ENCODE measurements around the gene CLDN7. TPM values are rescaled to one million over a fixed set of nuclear protein-coding genes. Genes with fewer than 3 reads are reported as not detected.

Gene CLDN7
- total RNA-seq, 1 donor from 2014 or later = 0.27 TPM

GRCh38 chr17:7252176-7253043 lies 9.9 kb downstream of the CLDN7 start, which contains the start of gene ELP5:
Gene ELP5, plus strand, starts transcription at chr17:7252215. Its CDS starts 336 bp downstream, at chr17:7252551.
- Mint-ChIP-seq H3K4me3 (ENCODE audit: unreplicated experiment) (peak within 1 kb of the TSS; percentile 97), H3K9me3 (ENCODE audit: unreplicated experiment) (no peaks in the 10 kb centered on the region), H3K4me1 (ENCODE audit: unreplicated experiment) (peaks cover 34% of the 10 kb centered on the region), H3K36me3 (ENCODE audit: unreplicated experiment) (peaks cover 17% of the 10 kb centered on the region), H3K27me3 (ENCODE audit: unreplicated experiment) (no peaks in the 10 kb centered on the region), H3K27ac (ENCODE audit: unreplicated experiment) (peak within 1 kb of the TSS; percentile 100)
- peak; percentile 97 for DNase-seq (ENCODE audit: extremely low spot score, unreplicated experiment)
- TF ChIP-seq CTCF (IDR thresholded peaks at IDR 0.05) = no peak

GRCh38 chr17:7251661-7252175 lies 10.6 kb downstream of the CLDN7 start, which contains the start of gene CTDNEP1:
Gene CTDNEP1, minus strand, starts transcription at chr17:7251734. Its CDS starts 438 bp downstream, at chr17:7251296.
- peaks cover 34% of the 10 kb centered on the region for H3K4me1 Mint-ChIP-seq (ENCODE audit: unreplicated experiment)
- H3K27me3 Mint-ChIP-seq (ENCODE audit: unreplicated experiment) = no peaks in the 10 kb centered on the region
- H3K27ac Mint-ChIP-seq (ENCODE audit: unreplicated experiment) = peak within 1 kb of the TSS; percentile 100
- DNase-seq (ENCODE audit: extremely low spot score, unreplicated experiment) = peak; percentile 100
- peaks cover 15% of the 10 kb centered on the region for H3K36me3 Mint-ChIP-seq (ENCODE audit: unreplicated experiment)
- peak within 1 kb of the TSS; percentile 97 for H3K4me3 Mint-ChIP-seq (ENCODE audit: unreplicated experiment)
- no peak for TF ChIP-seq CTCF (IDR thresholded peaks at IDR 0.05)
- H3K9me3 Mint-ChIP-seq (ENCODE audit: unreplicated experiment) = no peaks in the 10 kb centered on the region

- Mint-ChIP-seq H3K36me3 (ENCODE audit: unreplicated experiment) (peaks cover 17% of the 10 kb centered on the region), H3K4me3 (ENCODE audit: unreplicated experiment) (peak overlapping the region; percentile 97), H3K4me1 (ENCODE audit: unreplicated experiment) (peaks cover 34% of the 10 kb centered on the region), H3K27me3 (ENCODE audit: unreplicated experiment) (no peaks in the 10 kb centered on the region), H3K9me3 (ENCODE audit: unreplicated experiment) (no peaks in the 10 kb centered on the region), H3K27ac (ENCODE audit: unreplicated experiment) (peak overlapping the region; percentile 100)
- no peak for DNase-seq (ENCODE audit: extremely low spot score, unreplicated experiment)
- TF ChIP-seq CTCF (IDR thresholded peaks at IDR 0.05) = no peak
Measured at GRCh38 chr17:7250695-7251627, 11.3 kb downstream of the CLDN7 start.

GRCh38 chr17:7249830-7250229 lies 12.4 kb downstream of the CLDN7 start:
- DNase-seq (ENCODE audit: extremely low spot score, unreplicated experiment) = no peak
- peak overlapping the region; percentile 94 for H3K27ac Mint-ChIP-seq (ENCODE audit: unreplicated experiment)
- peaks cover 20% of the 10 kb centered on the region for H3K36me3 Mint-ChIP-seq (ENCODE audit: unreplicated experiment)
- H3K9me3 Mint-ChIP-seq (ENCODE audit: unreplicated experiment) = no peaks in the 10 kb centered on the region
- no peak for TF ChIP-seq CTCF (IDR thresholded peaks at IDR 0.05)
- peaks cover 34% of the 10 kb centered on the region for H3K4me1 Mint-ChIP-seq (ENCODE audit: unreplicated experiment)
- H3K4me3 Mint-ChIP-seq (ENCODE audit: unreplicated experiment) = peak overlapping the region; percentile 91
- no peaks in the 10 kb centered on the region for H3K27me3 Mint-ChIP-seq (ENCODE audit: unreplicated experiment)
